H7 (cell line): ENCODE results near the gene ABCD2. TPM values are rescaled to one million over a fixed set of nuclear protein-coding genes. Genes with fewer than 3 reads are reported as not detected.
A peak's percentile ranks its signal among the peaks of the same experiment; 100 is the strongest.

ENCODE experiments used
- DNase-seq: peaks from one replicate; pipeline ENCODE4 v3.0.0; 2012
- H3K27me3 ChIP-seq: 2 replicates; pipeline ENCODE4 v1.6.0; 2011; ENCODE audit warnings: mild to moderate bottlenecking, low read length; ENCODE audit not compliant: control insufficient read depth, insufficient read depth
- H3K36me3 ChIP-seq: replicated peaks from 2 replicates; pipeline ENCODE4 v1.5.1; 2011; ENCODE audit warnings: low read length; ENCODE audit not compliant: control insufficient read depth, insufficient read depth
- H3K4me3 ChIP-seq: 2 replicates; pipeline ENCODE4 v1.5.1; 2011; ENCODE audit warnings: low read depth, mild to moderate bottlenecking, control low read depth, low read length, moderate library complexity; ENCODE audit not compliant: insufficient read depth
- total RNA-seq: library from RNA; depleted of rRNA; stranded (reverse); fragments of >200 nt; shearing (Covaris generic); gene quantifications from 2 replicates; pipeline ENCODE4 v1.2.3, GENCODE V29; 2014

Gene ABCD2
- total RNA-seq, 1 experiment from 2014 or later, result not detected

GRCh38 chr12:39620659-39621658 is 1.4 kb upstream of the ABCD2 start:
- no peaks in the 10 kb centered on the region for H3K36me3 ChIP-seq
- peaks cover 4% of the 10 kb centered on the region; the same call in 1 of the 2 replicates for H3K27me3 ChIP-seq
- no peak for DNase-seq
- H3K4me3 ChIP-seq, result no peak overlapping the region

GRCh38 chr12:39619316-39619659 is 315 bp downstream of the ABCD2 start:
- DNase-seq, result no peak
- H3K36me3 ChIP-seq, result no peaks in the 10 kb centered on the region
- H3K27me3 ChIP-seq, result peaks cover 4% of the 10 kb centered on the region; the same call in 1 of the 2 replicates
- H3K4me3 ChIP-seq, result peak overlapping the region; percentile 33; the same call in 1 of the 2 replicates

GRCh38 chr12:39618701-39619100 is 902 bp downstream of the ABCD2 start:
- no peaks in the 10 kb centered on the region for H3K36me3 ChIP-seq

GRCh38 chr12:39617887-39618286 is 1.7 kb downstream of the ABCD2 start:
- H3K4me3 ChIP-seq, result no peak overlapping the region
- no peaks in the 10 kb centered on the region for H3K36me3 ChIP-seq
- peaks cover 4% of the 10 kb centered on the region; the same call in 1 of the 2 replicates for H3K27me3 ChIP-seq
- no peak for DNase-seq

More at GRCh38 chr12:39618701-39619100, 902 bp downstream of the ABCD2 start:
- no peak for DNase-seq
- H3K4me3 ChIP-seq, result no peak overlapping the region
- peaks cover 4% of the 10 kb centered on the region; the same call in 1 of the 2 replicates for H3K27me3 ChIP-seq

GRCh38 chr12:39616666-39617065 is 2.9 kb downstream of the ABCD2 start:
- no peak for DNase-seq
- H3K27me3 ChIP-seq, result peaks cover 4% of the 10 kb centered on the region; the same call in 1 of the 2 replicates
- no peaks in the 10 kb centered on the region for H3K36me3 ChIP-seq
- no peak overlapping the region for H3K4me3 ChIP-seq

- H3K36me3 ChIP-seq, result no peaks in the 10 kb centered on the region
- H3K27me3 ChIP-seq, result peaks cover 4% of the 10 kb centered on the region; the same call in 1 of the 2 replicates
- H3K4me3 ChIP-seq, result no peak overlapping the region
- DNase-seq, result no peak
These were observed 3.4 kb downstream of the ABCD2 start for GRCh38 chr12:39616251-39616650.

GRCh38 chr12:39613525-39613924 is 6.1 kb downstream of the ABCD2 start:
- H3K4me3 ChIP-seq, result no peak overlapping the region
- DNase-seq, result no peak
- H3K27me3 ChIP-seq, result no peaks in the 10 kb centered on the region; the same call in 1 of the 2 replicates
- no peaks in the 10 kb centered on the region for H3K36me3 ChIP-seq

GRCh38 chr12:39612250-39612649 is 7.4 kb downstream of the ABCD2 start:
- H3K4me3 ChIP-seq, result no peak overlapping the region
- no peaks in the 10 kb centered on the region for H3K36me3 ChIP-seq
- no peak for DNase-seq
- H3K27me3 ChIP-seq, result no peaks in the 10 kb centered on the region

GRCh38 chr12:39611818-39612217 is 7.8 kb downstream of the ABCD2 start:
- no peaks in the 10 kb centered on the region for H3K27me3 ChIP-seq
- DNase-seq, result no peak
- no peaks in the 10 kb centered on the region for H3K36me3 ChIP-seq
- no peak overlapping the region for H3K4me3 ChIP-seq

GRCh38 chr12:39610436-39611025 is 9.1 kb downstream of the ABCD2 start:
- Histone ChIP-seq H3K36me3 (no peaks in the 10 kb centered on the region), H3K4me3 (no peak overlapping the region), H3K27me3 (no peaks in the 10 kb centered on the region)
- DNase-seq, result no peak

GRCh38 chr12:39606712-39607423 is 12.7 kb downstream of the ABCD2 start:
- Histone ChIP-seq H3K27me3 (no peaks in the 10 kb centered on the region), H3K36me3 (no peaks in the 10 kb centered on the region), H3K4me3 (no peak overlapping the region)
- no peak for DNase-seq

GRCh38 chr12:39605996-39606395 is 13.6 kb downstream of the ABCD2 start:
- no peaks in the 10 kb centered on the region for H3K36me3 ChIP-seq
- DNase-seq, result no peak
- no peak overlapping the region for H3K4me3 ChIP-seq
- no peaks in the 10 kb centered on the region for H3K27me3 ChIP-seq

- Histone ChIP-seq H3K27me3 (no peaks in the 10 kb centered on the region), H3K4me3 (no peak overlapping the region), H3K36me3 (no peaks in the 10 kb centered on the region)
- no peak for DNase-seq
These were observed 14.1 kb downstream of the ABCD2 start for GRCh38 chr12:39605501-39605900.

GRCh38 chr12:39603065-39603464 is 16.5 kb downstream of the ABCD2 start:
- no peak for DNase-seq
- Histone ChIP-seq H3K27me3 (no peaks in the 10 kb centered on the region), H3K4me3 (no peak overlapping the region), H3K36me3 (no peaks in the 10 kb centered on the region)
